ENCODE measurements around the gene OLA1.
"Not testable (repeated sequence)": the region's sequence is repeated elsewhere in the genome, so short reads cannot be mapped to it uniquely, and the experiment has no call there.

The OLA1 gene

DNA sequence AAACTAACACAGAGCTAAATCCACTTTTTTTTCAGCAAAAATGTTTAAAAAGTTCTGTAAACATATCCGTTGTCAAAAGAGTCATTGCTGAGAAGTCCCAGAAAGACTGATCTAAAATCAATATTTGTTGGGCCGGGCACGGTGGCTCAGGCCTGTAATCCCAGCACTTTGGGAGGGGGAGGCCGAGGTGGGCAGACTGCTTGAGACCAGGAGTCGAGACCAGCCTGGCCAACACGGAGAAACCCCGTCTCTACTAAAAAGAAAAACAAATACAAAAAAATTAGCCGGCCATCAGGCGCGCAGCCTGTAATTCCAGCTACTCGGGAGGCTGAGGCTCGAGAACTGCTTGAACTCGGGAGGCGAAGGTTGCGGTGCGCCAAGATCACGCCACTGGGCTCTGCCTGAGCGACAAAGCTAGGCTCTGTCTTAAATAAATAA lies 1.4 kb downstream of the OLA1 start:
- H4K20me1 ChIP-seq (ENCODE audit: insufficient read depth): no peaks in the 10 kb centered on the region
- H3K79me2 ChIP-seq (ENCODE audit: insufficient read depth, low read depth): peaks cover 61% of the 10 kb centered on the region
- peak overlapping the region; percentile 92 for H3K4me2 ChIP-seq
- no peak overlapping the region for H2AFZ ChIP-seq (ENCODE audit: low read depth)
- H3K4me1 ChIP-seq (ENCODE audit: low read depth, poor library complexity, severe bottlenecking): peaks cover 35% of the 10 kb centered on the region
- TF ChIP-seq, protein P1, sequence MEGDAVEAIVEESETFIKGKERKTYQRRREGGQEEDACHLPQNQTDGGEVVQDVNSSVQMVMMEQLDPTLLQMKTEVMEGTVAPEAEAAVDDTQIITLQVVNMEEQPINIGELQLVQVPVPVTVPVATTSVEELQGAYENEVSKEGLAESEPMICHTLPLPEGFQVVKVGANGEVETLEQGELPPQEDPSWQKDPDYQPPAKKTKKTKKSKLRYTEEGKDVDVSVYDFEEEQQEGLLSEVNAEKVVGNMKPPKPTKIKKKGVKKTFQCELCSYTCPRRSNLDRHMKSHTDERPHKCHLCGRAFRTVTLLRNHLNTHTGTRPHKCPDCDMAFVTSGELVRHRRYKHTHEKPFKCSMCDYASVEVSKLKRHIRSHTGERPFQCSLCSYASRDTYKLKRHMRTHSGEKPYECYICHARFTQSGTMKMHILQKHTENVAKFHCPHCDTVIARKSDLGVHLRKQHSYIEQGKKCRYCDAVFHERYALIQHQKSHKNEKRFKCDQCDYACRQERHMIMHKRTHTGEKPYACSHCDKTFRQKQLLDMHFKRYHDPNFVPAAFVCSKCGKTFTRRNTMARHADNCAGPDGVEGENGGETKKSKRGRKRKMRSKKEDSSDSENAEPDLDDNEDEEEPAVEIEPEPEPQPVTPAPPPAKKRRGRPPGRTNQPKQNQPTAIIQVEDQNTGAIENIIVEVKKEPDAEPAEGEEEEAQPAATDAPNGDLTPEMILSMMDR (conservative IDR thresholded peaks at IDR 0.05; ENCODE audit: low read depth, low read length): no peak
- no peak overlapping the region for H3K9ac ChIP-seq
- H3K4me3 ChIP-seq (IDR thresholded peaks at IDR 0.05; ENCODE audit: insufficient read depth, low read depth, low read length): no peak overlapping the region
- H3K27me3 ChIP-seq (ENCODE audit: insufficient read depth, low read depth): no peaks in the 10 kb centered on the region
- H3K36me3 ChIP-seq (ENCODE audit: insufficient read depth): peaks cover 9% of the 10 kb centered on the region
- H3K27ac ChIP-seq: no peak overlapping the region

DNA sequence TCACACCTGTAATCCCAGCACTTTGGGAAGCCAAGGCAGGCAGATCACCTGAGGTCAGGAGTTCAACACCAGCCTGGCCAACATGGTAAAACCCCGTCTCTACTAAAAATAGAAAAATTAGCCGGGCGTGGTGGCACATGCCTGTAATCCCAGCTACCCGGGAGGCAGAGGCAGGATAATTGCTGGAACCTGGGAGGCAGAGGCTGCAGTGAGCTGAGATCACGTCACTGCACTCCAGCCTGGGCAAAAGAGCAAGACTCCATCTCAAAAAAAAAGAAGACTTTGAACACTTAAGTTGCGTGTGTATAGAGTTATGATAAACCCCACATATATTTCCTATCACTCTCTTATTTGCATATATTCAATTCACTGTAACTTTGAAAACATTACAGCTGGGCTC lies 2.7 kb downstream of the OLA1 start:
- not testable (repeated sequence) for H3K9ac ChIP-seq; H3K4me3 ChIP-seq (IDR thresholded peaks at IDR 0.05; ENCODE audit: insufficient read depth, low read depth, low read length); H2AFZ ChIP-seq (ENCODE audit: low read depth); H4K20me1 ChIP-seq (ENCODE audit: insufficient read depth); H3K27me3 ChIP-seq (ENCODE audit: insufficient read depth, low read depth); H3K27ac ChIP-seq; H3K4me2 ChIP-seq
- Histone ChIP-seq H3K79me2 (ENCODE audit: insufficient read depth, low read depth) (peaks cover 69% of the 10 kb centered on the region), H3K4me1 (ENCODE audit: low read depth, poor library complexity, severe bottlenecking) (peaks cover 35% of the 10 kb centered on the region), H3K36me3 (ENCODE audit: insufficient read depth) (peaks cover 10% of the 10 kb centered on the region)

DNA sequence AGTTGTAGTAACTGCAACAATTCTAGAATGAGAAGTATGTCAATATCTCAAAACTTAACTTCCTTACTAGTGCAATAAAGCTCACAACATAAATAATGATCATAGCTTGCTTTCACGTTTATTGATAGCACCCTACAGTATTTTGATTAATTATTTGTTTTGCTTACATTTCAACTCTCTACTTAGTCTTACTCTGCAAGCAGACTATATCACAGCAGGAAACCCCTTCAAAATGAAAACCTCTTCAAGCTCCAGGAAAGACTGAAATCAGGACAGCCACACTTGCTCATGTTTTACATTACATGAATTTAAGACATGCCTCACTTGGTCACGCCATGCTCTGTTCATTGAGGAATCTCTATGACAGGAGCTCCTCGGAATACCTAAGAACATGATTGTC lies 3.3 kb downstream of the OLA1 start:
- Histone ChIP-seq H2AFZ (ENCODE audit: low read depth) (no peak overlapping the region), H3K79me2 (ENCODE audit: insufficient read depth, low read depth) (peaks cover 75% of the 10 kb centered on the region), H3K4me3 (IDR thresholded peaks at IDR 0.05; ENCODE audit: insufficient read depth, low read depth, low read length) (no peak overlapping the region), H3K36me3 (ENCODE audit: insufficient read depth) (peaks cover 10% of the 10 kb centered on the region), H3K9ac (no peak overlapping the region), H3K27me3 (ENCODE audit: insufficient read depth, low read depth) (no peaks in the 10 kb centered on the region), H3K4me2 (no peak overlapping the region), H4K20me1 (ENCODE audit: insufficient read depth) (0 out of 2 replicates have a peak, but pooled peaks cover 3% of the 10 kb centered on the region), H3K4me1 (ENCODE audit: low read depth, poor library complexity, severe bottlenecking) (peaks cover 35% of the 10 kb centered on the region), H3K27ac (no peak overlapping the region)
- TF ChIP-seq, protein P1 (conservative IDR thresholded peaks at IDR 0.05; ENCODE audit: low read depth, low read length): no peak

DNA sequence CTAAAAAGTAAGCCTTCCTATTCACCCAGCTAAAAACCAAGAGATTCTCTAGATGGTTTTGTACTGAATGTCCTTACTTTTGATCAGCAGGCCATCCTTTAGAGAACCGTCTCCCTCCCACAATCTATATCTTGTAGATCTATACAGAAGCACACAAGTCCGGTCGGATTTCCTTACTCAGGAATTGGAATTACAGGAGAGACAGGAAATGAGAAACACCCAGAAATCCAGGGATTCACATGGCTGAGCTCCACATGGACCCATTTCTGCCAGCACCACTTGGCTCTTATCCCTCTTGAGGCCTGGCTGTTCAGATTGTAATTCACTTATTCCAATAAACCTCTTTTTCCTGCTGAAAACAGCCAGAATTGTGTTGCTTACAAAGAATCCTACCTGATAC lies 4.5 kb downstream of the OLA1 start:
- Histone ChIP-seq H3K4me3 (IDR thresholded peaks at IDR 0.05; ENCODE audit: insufficient read depth, low read depth, low read length) (no peak overlapping the region), H3K36me3 (ENCODE audit: insufficient read depth) (peaks cover 10% of the 10 kb centered on the region), H3K4me2 (no peak overlapping the region), H3K9ac (no peak overlapping the region), H3K4me1 (ENCODE audit: low read depth, poor library complexity, severe bottlenecking) (peaks cover 30% of the 10 kb centered on the region), H4K20me1 (ENCODE audit: insufficient read depth) (0 out of 2 replicates have a peak, but pooled peaks cover 4% of the 10 kb centered on the region), H2AFZ (ENCODE audit: low read depth) (no peak overlapping the region), H3K27ac (no peak overlapping the region), H3K27me3 (ENCODE audit: insufficient read depth, low read depth) (no peaks in the 10 kb centered on the region), H3K79me2 (ENCODE audit: insufficient read depth, low read depth) (peaks cover 86% of the 10 kb centered on the region)
- TF ChIP-seq, protein P1 (conservative IDR thresholded peaks at IDR 0.05; ENCODE audit: low read depth, low read length): no peak

DNA sequence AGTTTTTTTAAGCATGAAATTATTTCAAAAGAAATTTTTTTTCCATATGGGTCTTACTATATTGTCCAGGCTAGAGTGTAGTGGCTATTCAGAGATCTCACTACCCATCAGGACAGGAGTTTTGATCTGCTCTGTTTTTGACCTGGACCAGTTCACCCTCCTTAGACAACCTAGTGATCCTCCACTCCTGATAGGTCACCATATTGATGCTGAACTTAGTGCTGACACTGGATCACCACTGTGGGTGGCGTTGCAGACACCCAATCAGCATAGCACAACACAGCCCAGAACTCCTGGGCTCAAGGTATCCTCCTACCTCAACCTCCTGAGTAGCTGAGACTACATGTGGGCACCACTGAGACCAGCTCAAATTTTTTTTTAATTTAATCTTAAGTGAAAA lies 8.2 kb downstream of the OLA1 start:
- H4K20me1 ChIP-seq (ENCODE audit: insufficient read depth): peaks cover 9% of the 10 kb centered on the region; the same call in 1 of the 2 replicates
- H3K4me3 ChIP-seq (IDR thresholded peaks at IDR 0.05; ENCODE audit: insufficient read depth, low read depth, low read length): no peak overlapping the region
- H2AFZ ChIP-seq (ENCODE audit: low read depth): no peak overlapping the region
- H3K36me3 ChIP-seq (ENCODE audit: insufficient read depth): peaks cover 10% of the 10 kb centered on the region
- H3K9ac ChIP-seq: no peak overlapping the region
- no peak overlapping the region for H3K4me2 ChIP-seq
- no peak overlapping the region for H3K27ac ChIP-seq
- no peaks in the 10 kb centered on the region for H3K27me3 ChIP-seq (ENCODE audit: insufficient read depth, low read depth)
- H3K79me2 ChIP-seq (ENCODE audit: insufficient read depth, low read depth): peaks cover 90% of the 10 kb centered on the region
- H3K4me1 ChIP-seq (ENCODE audit: low read depth, poor library complexity, severe bottlenecking): peaks cover 12% of the 10 kb centered on the region
- TF ChIP-seq, protein P1 (conservative IDR thresholded peaks at IDR 0.05; ENCODE audit: low read depth, low read length): no peak

Measured in KMS-11 (cell line).